ENCODE data around the gene AKT2. TPM values are rescaled to one million over a fixed set of nuclear protein-coding genes. Genes with fewer than 3 reads are reported as not detected.

Gene AKT2
- total RNA-seq, 6 experiments from 2014 or later = 83.2 to 132 (median 107) TPM

- Histone ChIP-seq H3K9me3 (no peaks in the 10 kb centered on the region), H3K27me3 (no peaks in the 10 kb centered on the region), H3K36me3 (peaks cover 0 to 27% (median 11%) of the 10 kb centered on the region in 4 donors), H3K27ac (no peak overlapping the region), H3K4me3 (no peak overlapping the region), H3K4me1 (peaks cover 0 to 27% (median 3%) of the 10 kb centered on the region in 4 donors)
- DNase-seq (peak in 1 of 3 donors; percentile 22), ATAC-seq (no peak)
- TF ChIP-seq, protein P1, sequence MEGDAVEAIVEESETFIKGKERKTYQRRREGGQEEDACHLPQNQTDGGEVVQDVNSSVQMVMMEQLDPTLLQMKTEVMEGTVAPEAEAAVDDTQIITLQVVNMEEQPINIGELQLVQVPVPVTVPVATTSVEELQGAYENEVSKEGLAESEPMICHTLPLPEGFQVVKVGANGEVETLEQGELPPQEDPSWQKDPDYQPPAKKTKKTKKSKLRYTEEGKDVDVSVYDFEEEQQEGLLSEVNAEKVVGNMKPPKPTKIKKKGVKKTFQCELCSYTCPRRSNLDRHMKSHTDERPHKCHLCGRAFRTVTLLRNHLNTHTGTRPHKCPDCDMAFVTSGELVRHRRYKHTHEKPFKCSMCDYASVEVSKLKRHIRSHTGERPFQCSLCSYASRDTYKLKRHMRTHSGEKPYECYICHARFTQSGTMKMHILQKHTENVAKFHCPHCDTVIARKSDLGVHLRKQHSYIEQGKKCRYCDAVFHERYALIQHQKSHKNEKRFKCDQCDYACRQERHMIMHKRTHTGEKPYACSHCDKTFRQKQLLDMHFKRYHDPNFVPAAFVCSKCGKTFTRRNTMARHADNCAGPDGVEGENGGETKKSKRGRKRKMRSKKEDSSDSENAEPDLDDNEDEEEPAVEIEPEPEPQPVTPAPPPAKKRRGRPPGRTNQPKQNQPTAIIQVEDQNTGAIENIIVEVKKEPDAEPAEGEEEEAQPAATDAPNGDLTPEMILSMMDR (IDR thresholded peaks at IDR 0.05) = no peak
- no peak for TF ChIP-seq POLR2A (IDR thresholded peaks at IDR 0.05)
- 84% methylated on average over 11 of the region's 12 CpGs for whole genome bisulfite sequencing (ENCODE audit: insufficient coverage, low coverage, low lambda C conversion rate, missing lambda C conversion rate)
- intact Hi-C loops (cut with DNase I) = no loop called here
Measured at GRCh38 chr19:40244579-40245317, 40.4 kb downstream of the AKT2 start.

DNA sequence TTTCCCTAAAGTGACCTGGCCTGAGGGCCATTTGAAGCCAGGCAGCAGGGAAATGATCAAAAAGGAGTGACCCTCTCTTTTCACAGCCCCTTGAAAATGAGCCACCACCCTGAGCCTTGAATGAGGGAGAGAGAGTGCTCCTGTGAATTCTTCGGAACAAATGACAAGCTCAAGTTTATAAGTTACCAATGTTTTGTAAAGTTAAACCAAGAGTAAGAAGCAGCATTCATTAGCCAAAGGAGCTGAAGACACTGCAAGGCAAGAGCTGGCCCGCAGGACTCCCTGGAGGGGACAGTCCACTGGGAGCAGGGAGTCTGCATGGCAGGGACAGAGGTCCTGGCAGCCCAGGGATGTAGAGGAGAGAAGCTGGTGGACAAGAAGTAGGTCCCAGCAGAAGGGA lies 42.0 kb downstream of the AKT2 start:
- WGBS (ENCODE audit: insufficient coverage, low coverage, low lambda C conversion rate, missing lambda C conversion rate) = 94% methylated on average over 2 of the region's 2 CpGs
- H3K4me3 ChIP-seq = no peak overlapping the region
- DNase-seq = peak in 1 of 3 donors; percentile 17

GRCh38 chr19:40242480-40242879 lies 42.7 kb downstream of the AKT2 start:
- no CpG with 5 or more reads among the region's 12 CpGs for whole genome bisulfite sequencing (ENCODE audit: insufficient coverage, low coverage, low lambda C conversion rate, missing lambda C conversion rate)
- DNase-seq (peak in 1 of 3 donors; percentile 45), ATAC-seq (no peak)
- H3K36me3 ChIP-seq = peaks cover 0 to 49% (median 21%) of the 10 kb centered on the region in 4 donors
- H3K27ac ChIP-seq = no peak overlapping the region
- TF ChIP-seq, protein P1 (IDR thresholded peaks at IDR 0.05) = no peak
- no peak for TF ChIP-seq POLR2A (IDR thresholded peaks at IDR 0.05)
- no peak overlapping the region for H3K4me3 ChIP-seq
- H3K9me3 ChIP-seq = no peaks in the 10 kb centered on the region
- intact Hi-C loops (cut with DNase I) = no loop called here
- H3K27me3 ChIP-seq = no peaks in the 10 kb centered on the region
- peaks cover 0 to 19% (median 3%) of the 10 kb centered on the region in 4 donors for H3K4me1 ChIP-seq

More for the DNA sequence above, 42.0 kb downstream of the AKT2 start:
- Histone ChIP-seq H3K27me3 (no peaks in the 10 kb centered on the region), H3K36me3 (peaks cover 0 to 42% (median 19%) of the 10 kb centered on the region in 4 donors), H3K27ac (no peak overlapping the region), H3K4me1 (peaks cover 0 to 25% (median 3%) of the 10 kb centered on the region in 4 donors), H3K9me3 (no peaks in the 10 kb centered on the region)
- TF ChIP-seq POLR2A (IDR thresholded peaks at IDR 0.05) = no peak
- TF ChIP-seq, protein P1 (IDR thresholded peaks at IDR 0.05) = no peak
- intact Hi-C loops (cut with DNase I) = no loop called here
- no peak for ATAC-seq

DNA sequence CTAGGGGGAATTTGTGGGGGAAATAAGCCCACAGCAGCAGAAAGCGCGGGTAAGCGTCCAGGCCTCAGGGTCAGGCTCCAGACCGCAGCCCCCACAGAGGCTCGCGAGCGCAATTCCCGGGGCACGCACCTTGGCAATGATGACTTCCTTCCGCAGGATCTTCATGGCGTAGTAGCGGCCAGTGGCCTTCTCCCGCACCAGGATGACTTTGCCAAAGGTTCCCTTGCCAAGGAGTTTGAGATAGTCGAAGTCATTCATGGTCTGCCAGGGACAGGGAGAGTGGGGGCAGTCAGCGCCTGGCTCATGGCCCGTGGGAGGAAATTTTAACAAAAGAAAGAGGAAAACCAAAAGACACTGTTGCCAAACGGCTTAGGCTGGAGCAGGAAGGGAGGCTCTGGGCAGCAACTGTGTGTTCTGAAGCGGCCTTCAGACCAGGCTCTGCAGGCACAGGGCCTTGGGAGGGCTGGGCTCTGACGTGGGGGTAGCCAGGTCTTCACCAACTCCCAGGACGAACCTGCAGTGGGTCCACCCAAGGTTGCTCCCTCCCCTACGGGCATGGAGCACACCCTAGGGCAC lies 43.2 kb downstream of the AKT2 start:
- no peak for TF ChIP-seq POLR2A (IDR thresholded peaks at IDR 0.05)
- Histone ChIP-seq H3K4me1 (peaks cover 0 to 15% (median 3%) of the 10 kb centered on the region in 4 donors), H3K9me3 (no peaks in the 10 kb centered on the region), H3K27ac (no peak overlapping the region), H3K27me3 (no peaks in the 10 kb centered on the region), H3K4me3 (no peak overlapping the region), H3K36me3 (peaks cover 0 to 55% (median 25%) of the 10 kb centered on the region in 4 donors)
- peak; percentile 24 to 58 (median 45) for ATAC-seq
- DNase-seq = peak in 1 of 3 donors; percentile 55
- intact Hi-C loops (cut with DNase I) = no loop called here
- 41% methylated on average over 8 of the region's 21 CpGs for WGBS (ENCODE audit: insufficient coverage, low coverage, low lambda C conversion rate, missing lambda C conversion rate)

Measured in right lobe of liver (tissue), 6 donors.